Endothelial cell of umbilical vein (primary cell): Measurements from ENCODE around the gene TMEM108. TPM values are rescaled to one million over a fixed set of nuclear protein-coding genes. Genes with fewer than 3 reads are reported as not detected.
"Not testable (repeated sequence)": the region's sequence is repeated elsewhere in the genome, so short reads cannot be mapped to it uniquely, and the experiment has no call there.

ENCODE experiments used
- BruUV-seq: library from RNA; stranded (reverse); fragments of 400-500 nt; replicated peaks from 2 replicates; lab custom pipeline; 2021; lab: Mats Ljungman, UMichigan
- CTCF ChIA-PET: fragments of 300-600, 350-600 bp; sonication (Branson Sonifier 250); formaldehyde crosslinking; loops from one replicate; lab custom pipeline; 2021; ENCODE audit warnings: antibody characterized with exemption, inconsistent platforms; lab: Charles Lee
- POLR2A ChIA-PET: fragments of 300-600, 350-600 bp; sonication (Branson Sonifier 250); formaldehyde crosslinking; loops from one replicate; lab custom pipeline; 2021; ENCODE audit warnings: antibody characterized with exemption, inconsistent platforms; lab: Charles Lee
- DNase-seq: peaks from one replicate; pipeline ENCODE4 v3.0.0-alpha.2; 2011; ENCODE audit warnings: low read depth, low spot score
- FAIRE-seq: peaks from 2 replicates; lab custom pipeline; 2011; peaks lifted over from hg19 to GRCh38; lab: Jason Lieb, UNC
- H2AFZ ChIP-seq: 2 replicates; pipeline ENCODE4 v1.6.0; 2012; ENCODE audit warnings: low read depth, low read length, control low read depth, inconsistent platforms
- H3K27ac ChIP-seq: 2 replicates; pipeline ENCODE4 v1.5.1; 2011; ENCODE audit warnings: low read depth, mild to moderate bottlenecking, control low read depth, low read length, moderate library complexity; ENCODE audit not compliant: insufficient read depth
- H3K27me3 ChIP-seq, 2 experiments: 2 replicates each; pipeline versions ENCODE4 v1.6.0 to v1.6.1; 2011; ENCODE audit warnings: low read length in 2 of 2, mixed read lengths in 1 of 2; ENCODE audit not compliant: control insufficient read depth in 2 of 2, insufficient read depth in 2 of 2
- H3K36me3 ChIP-seq, 2 experiments: 2 replicates in 1 of 2; 3 replicates in 1 of 2; pipeline ENCODE4 v1.5.1; 2011; ENCODE audit warnings: low read length in 2 of 2, mild to moderate bottlenecking in 1 of 2, moderate library complexity in 1 of 2; ENCODE audit not compliant: control insufficient read depth in 2 of 2, insufficient read depth in 2 of 2; ENCODE audit errors: extremely low read depth in 1 of 2
- H3K4me1 ChIP-seq: 3 replicates; pipeline ENCODE4 v1.5.1; 2011; ENCODE audit warnings: mild to moderate bottlenecking, low read length; ENCODE audit not compliant: control insufficient read depth, insufficient read depth; ENCODE audit errors: extremely low read depth
- H3K4me2 ChIP-seq: 2 replicates; pipeline ENCODE4 v1.6.1; 2011; ENCODE audit warnings: low read length, control low read depth, mixed read lengths; ENCODE audit not compliant: insufficient read depth
- H3K4me3 ChIP-seq, 3 experiments: fragments of 200-600 bp in 1 of 3; sonication (generic), shearing (Covaris generic) in 1 of 3; replicated peaks in 1 of 3; 2 replicates each; pipeline ENCODE4 v1.5.1; 2011 to 2016; ENCODE audit warnings: control low read depth in 3 of 3, low read length in 3 of 3, mild to moderate bottlenecking in 2 of 3, inconsistent platforms in 1 of 3, low read depth in 1 of 3, moderate library complexity in 1 of 3; ENCODE audit not compliant: insufficient read depth in 1 of 3
- H3K79me2 ChIP-seq: 2 replicates; pipeline ENCODE4 v1.6.0; 2012; ENCODE audit warnings: low read length, inconsistent platforms; ENCODE audit not compliant: control insufficient read depth, insufficient read depth
- H3K9ac ChIP-seq: replicated peaks from 2 replicates; pipeline ENCODE3; 2011; ENCODE audit warnings: low read length, control low read depth; ENCODE audit not compliant: insufficient read depth; ENCODE audit errors: extremely low read depth
- H3K9me1 ChIP-seq: replicated peaks from 3 replicates; pipeline ENCODE4 v1.6.0; 2011; ENCODE audit warnings: mild to moderate bottlenecking, low read length; ENCODE audit not compliant: control insufficient read depth, insufficient read depth; ENCODE audit errors: extremely low read depth
- H3K9me3 ChIP-seq: replicated peaks from 2 replicates; pipeline ENCODE4 v1.5.1; 2012; ENCODE audit warnings: low read length, inconsistent platforms; ENCODE audit not compliant: control insufficient read depth, insufficient read depth
- H4K20me1 ChIP-seq: replicated peaks from 2 replicates; pipeline ENCODE3; 2011; ENCODE audit warnings: mild to moderate bottlenecking, low read length; ENCODE audit not compliant: control insufficient read depth, insufficient read depth; ENCODE audit errors: extremely low read depth
- EZH2 ChIP-seq: IDR thresholded peaks from 2 replicates; pipeline ENCODE4 v1.6.1; 2012; ENCODE audit warnings: borderline replicate concordance, low read depth, mild to moderate bottlenecking, moderate library complexity, low read length, inconsistent platforms; ENCODE audit not compliant: severe bottlenecking
- FOS ChIP-seq: IDR thresholded peaks from 2 replicates; pipeline ENCODE4 v1.6.1; 2011; ENCODE audit warnings: mild to moderate bottlenecking, low read length, moderate library complexity, borderline replicate concordance; ENCODE audit not compliant: insufficient read depth
- GATA2 ChIP-seq: IDR thresholded peaks from 2 replicates; pipeline ENCODE4 v1.7.0; 2011; ENCODE audit warnings: low read depth, mild to moderate bottlenecking, moderate library complexity, mixed read lengths, low read length; ENCODE audit not compliant: insufficient read length, insufficient read depth
- JUN ChIP-seq: IDR thresholded peaks from 2 replicates; pipeline ENCODE4 v1.6.1; 2011; ENCODE audit warnings: borderline replicate concordance, low read depth; ENCODE audit not compliant: insufficient read length, insufficient read depth
- MYC ChIP-seq: IDR thresholded peaks from one replicate; pipeline ENCODE4 v1.6.1; 2011; ENCODE audit warnings: mild to moderate bottlenecking, low read depth, low read length
- POLR2A ChIP-seq: IDR thresholded peaks from 2 replicates; pipeline ENCODE4 v1.6.1; 2012; ENCODE audit warnings: low read depth, mild to moderate bottlenecking, control low read depth, low read length
- POLR2AphosphoS5 ChIP-seq: IDR thresholded peaks from 2 replicates; pipeline ENCODE4 v1.6.1; 2012; ENCODE audit warnings: low read depth, mild to moderate bottlenecking, control low read depth, low read length, moderate library complexity; ENCODE audit not compliant: insufficient read depth
- dilution Hi-C: fragments of 300-500 bp; cut with MboI; formaldehyde crosslinking; loops from one replicate; pipeline ENCODE4 v1.15.0; 2019; ENCODE audit warnings: low sequenced_read_pairs; ENCODE audit not compliant: extremely low pct_ligation_motif_present
- intact Hi-C: fragments of 100-400 bp; cut with micrococcal nuclease; formaldehyde crosslinking; loops from one replicate; pipeline ENCODE4 v1.10.0; 2022
- polyA plus RNA-seq, 4 experiments: library from polyadenylated mRNA; depleted of rRNA in 3 of 4; stranded (reverse) in 3 of 4; unstranded in 1 of 4; fragments of >200 nt; gene quantifications; 2 replicates each; pipeline versions ENCODE4 v1.2.1 to v1.2.3, GENCODE V29; 2011 to 2012; ENCODE audit warnings: missing spikeins in 1 of 4
- total RNA-seq: library from RNA; stranded (reverse); gene quantifications from 2 replicates; pipeline ENCODE4 v1.2.3, GENCODE V29; 2021
- TF ChIP-seq, protein P1 (sequence below), 2 donors: IDR thresholded peaks; 1 replicate in 1 of 2; 2 replicates in 1 of 2; pipeline ENCODE4 v1.5.1; 2011; ENCODE audit warnings: low read length in 2 of 2, mild to moderate bottlenecking in 2 of 2, moderate library complexity in 2 of 2, control low read depth in 1 of 2, inconsistent platforms in 1 of 2, low read depth in 1 of 2; ENCODE audit not compliant: insufficient read depth in 1 of 2; ENCODE audit errors: extremely low read depth in 1 of 2
- TF ChIP-seq, protein P2 (sequence below): IDR thresholded peaks from 2 replicates; pipeline ENCODE4 v1.6.1; 2011; ENCODE audit not compliant: insufficient read depth, insufficient read length

Gene TMEM108
- total and polyA plus RNA-seq, 2 donors (not counting 3 experiments of a cell fraction or from before 2014, with no cell fraction given) = 0.40 to 1.1 TPM

GRCh38 chr3:133014325-133014724 lies 23.9 kb upstream of the TMEM108 start:
- Histone ChIP-seq H3K9me3 (no peaks in the 10 kb centered on the region), H3K9ac (no peak overlapping the region), H3K79me2 (no peaks in the 10 kb centered on the region), H3K4me3 (no peak overlapping the region), H4K20me1 (no peaks in the 10 kb centered on the region), H3K4me1 (no peaks in the 10 kb centered on the region), H3K27ac (no peak overlapping the region), H3K36me3 (no peaks in the 10 kb centered on the region), H2AFZ (no peak overlapping the region), H3K27me3 (no peaks in the 10 kb centered on the region), H3K4me2 (no peak overlapping the region), H3K9me1 (no peaks in the 10 kb centered on the region)
- DNase-seq = no peak
- no peak for FAIRE-seq
- POLR2A ChIA-PET = no interaction called here
- TF ChIP-seq, protein P1, sequence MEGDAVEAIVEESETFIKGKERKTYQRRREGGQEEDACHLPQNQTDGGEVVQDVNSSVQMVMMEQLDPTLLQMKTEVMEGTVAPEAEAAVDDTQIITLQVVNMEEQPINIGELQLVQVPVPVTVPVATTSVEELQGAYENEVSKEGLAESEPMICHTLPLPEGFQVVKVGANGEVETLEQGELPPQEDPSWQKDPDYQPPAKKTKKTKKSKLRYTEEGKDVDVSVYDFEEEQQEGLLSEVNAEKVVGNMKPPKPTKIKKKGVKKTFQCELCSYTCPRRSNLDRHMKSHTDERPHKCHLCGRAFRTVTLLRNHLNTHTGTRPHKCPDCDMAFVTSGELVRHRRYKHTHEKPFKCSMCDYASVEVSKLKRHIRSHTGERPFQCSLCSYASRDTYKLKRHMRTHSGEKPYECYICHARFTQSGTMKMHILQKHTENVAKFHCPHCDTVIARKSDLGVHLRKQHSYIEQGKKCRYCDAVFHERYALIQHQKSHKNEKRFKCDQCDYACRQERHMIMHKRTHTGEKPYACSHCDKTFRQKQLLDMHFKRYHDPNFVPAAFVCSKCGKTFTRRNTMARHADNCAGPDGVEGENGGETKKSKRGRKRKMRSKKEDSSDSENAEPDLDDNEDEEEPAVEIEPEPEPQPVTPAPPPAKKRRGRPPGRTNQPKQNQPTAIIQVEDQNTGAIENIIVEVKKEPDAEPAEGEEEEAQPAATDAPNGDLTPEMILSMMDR (IDR thresholded peaks at IDR 0.05; ENCODE audit: extremely low read depth in 1 of 2, insufficient read depth in 1 of 2, low read depth in 1 of 2, low read length in 2 of 2) = no peak
- TF ChIP-seq POLR2A = no peak
- no peak for TF ChIP-seq JUN
- TF ChIP-seq, protein P2, sequence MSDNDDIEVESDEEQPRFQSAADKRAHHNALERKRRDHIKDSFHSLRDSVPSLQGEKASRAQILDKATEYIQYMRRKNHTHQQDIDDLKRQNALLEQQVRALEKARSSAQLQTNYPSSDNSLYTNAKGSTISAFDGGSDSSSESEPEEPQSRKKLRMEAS = no peak
- TF ChIP-seq EZH2 = no peak
- no peak for TF ChIP-seq POLR2AphosphoS5
- TF ChIP-seq FOS = no peak
- TF ChIP-seq MYC = no peak
- no peak for TF ChIP-seq GATA2
- no TSS peak for BruUV-seq
- intact Hi-C loops = no loop called here
- dilution Hi-C loops = no loop called here
- CTCF ChIA-PET = no interaction called here

GRCh38 chr3:133015573-133015972 lies 22.6 kb upstream of the TMEM108 start:
- H3K9ac ChIP-seq, H3K4me3 ChIP-seq, FAIRE-seq, dilution Hi-C loops, H3K4me1 ChIP-seq, H4K20me1 ChIP-seq, H2AFZ ChIP-seq, H3K36me3 ChIP-seq, H3K79me2 ChIP-seq, BruUV-seq, POLR2A ChIA-PET, intact Hi-C loops, H3K9me3 ChIP-seq, H3K27me3 ChIP-seq, H3K4me2 ChIP-seq, CTCF ChIA-PET, H3K9me1 ChIP-seq, DNase-seq, H3K27ac ChIP-seq: not testable (repeated sequence)
